Measurements from ENCODE around the gene POLDIP3.

- TF ChIP-seq, protein P1, sequence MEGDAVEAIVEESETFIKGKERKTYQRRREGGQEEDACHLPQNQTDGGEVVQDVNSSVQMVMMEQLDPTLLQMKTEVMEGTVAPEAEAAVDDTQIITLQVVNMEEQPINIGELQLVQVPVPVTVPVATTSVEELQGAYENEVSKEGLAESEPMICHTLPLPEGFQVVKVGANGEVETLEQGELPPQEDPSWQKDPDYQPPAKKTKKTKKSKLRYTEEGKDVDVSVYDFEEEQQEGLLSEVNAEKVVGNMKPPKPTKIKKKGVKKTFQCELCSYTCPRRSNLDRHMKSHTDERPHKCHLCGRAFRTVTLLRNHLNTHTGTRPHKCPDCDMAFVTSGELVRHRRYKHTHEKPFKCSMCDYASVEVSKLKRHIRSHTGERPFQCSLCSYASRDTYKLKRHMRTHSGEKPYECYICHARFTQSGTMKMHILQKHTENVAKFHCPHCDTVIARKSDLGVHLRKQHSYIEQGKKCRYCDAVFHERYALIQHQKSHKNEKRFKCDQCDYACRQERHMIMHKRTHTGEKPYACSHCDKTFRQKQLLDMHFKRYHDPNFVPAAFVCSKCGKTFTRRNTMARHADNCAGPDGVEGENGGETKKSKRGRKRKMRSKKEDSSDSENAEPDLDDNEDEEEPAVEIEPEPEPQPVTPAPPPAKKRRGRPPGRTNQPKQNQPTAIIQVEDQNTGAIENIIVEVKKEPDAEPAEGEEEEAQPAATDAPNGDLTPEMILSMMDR (conservative IDR thresholded peaks at IDR 0.05 in 1 of 2, IDR thresholded peaks at IDR 0.05 in 1 of 2; ENCODE audit: low read depth in 1 of 2, low read length in 2 of 2): no peak
- no peak for TF ChIP-seq EZH2 (IDR thresholded peaks at IDR 0.05; ENCODE audit: low read length, missing control alignments)
Measured at GRCh38 chr22:42643634-42644421, 29.1 kb upstream of the POLDIP3 start.
